ENCODE measurements around the gene GOLGA1.
"Not testable (repeated sequence)": the region's sequence is repeated elsewhere in the genome, so short reads cannot be mapped to it uniquely, and the experiment has no call there.

GOLGA1 gene

GRCh38 chr9:124857533-124858162, 83.2 kb downstream of the GOLGA1 start:
- DNase-seq (ENCODE audit: low read depth), result no peak

DNA sequence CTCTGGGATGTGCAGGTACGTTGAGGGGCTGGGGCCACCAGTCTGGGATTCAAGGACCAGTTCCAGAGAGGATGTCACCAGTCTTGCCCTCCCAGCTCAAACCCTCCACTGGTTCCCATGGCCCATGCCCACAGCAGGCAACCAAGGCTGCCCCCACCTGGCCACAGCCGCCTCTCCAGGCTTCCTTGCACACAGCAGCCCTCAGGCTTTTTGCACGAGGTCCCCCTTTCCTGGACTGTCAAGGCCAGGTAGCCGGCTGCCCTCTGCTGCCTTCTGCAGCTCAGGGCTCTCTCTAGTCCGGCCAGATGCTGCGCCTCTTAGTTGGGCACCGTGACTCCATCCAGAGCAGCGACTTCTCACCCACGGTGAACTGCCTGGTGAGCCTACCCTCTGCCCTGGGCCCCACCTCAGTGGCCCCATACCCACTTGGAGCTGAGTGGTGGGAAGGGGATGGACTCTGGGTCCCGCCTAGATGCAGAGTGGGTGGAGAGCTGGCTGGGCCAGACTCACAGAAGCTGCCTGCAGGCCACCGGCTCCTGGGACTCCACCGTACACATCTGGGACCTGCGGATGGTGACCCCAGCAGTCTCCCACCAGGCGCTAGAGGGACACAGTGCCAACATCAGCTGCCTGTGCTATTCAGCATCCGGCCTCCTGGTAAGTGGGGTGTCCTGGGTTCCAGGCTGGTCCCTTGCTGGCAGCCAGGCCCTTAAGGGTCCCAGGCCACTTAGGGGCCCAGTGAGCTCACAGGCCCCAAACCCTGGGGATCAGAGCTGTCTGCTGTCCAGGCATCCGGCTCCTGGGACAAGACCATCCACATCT, 84.7 kb downstream of the GOLGA1 start:
- DNase-seq (ENCODE audit: low read depth), result no peak

DNA sequence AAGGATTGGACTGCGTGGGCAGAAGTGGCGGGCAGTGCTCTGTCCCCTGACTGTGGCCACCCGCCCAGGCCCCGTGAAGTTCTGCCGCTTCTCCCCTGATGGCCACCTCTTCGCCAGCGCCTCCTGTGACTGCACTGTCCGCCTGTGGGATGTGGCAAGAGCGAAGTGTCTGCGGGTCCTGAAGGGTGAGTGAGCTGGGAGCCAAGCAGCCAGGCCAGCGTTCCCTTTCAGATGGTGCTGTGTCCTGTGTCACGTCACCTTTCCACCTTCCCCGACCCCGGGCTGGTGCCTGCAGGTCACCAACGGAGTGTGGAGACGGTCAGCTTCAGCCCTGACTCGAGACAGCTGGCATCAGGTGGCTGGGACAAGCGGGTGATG, 85.3 kb downstream of the GOLGA1 start:
- no peak for DNase-seq (ENCODE audit: low read depth)

- DNase-seq (ENCODE audit: low read depth), result no peak
Measured at GRCh38 chr9:124854822-124855221, 86.1 kb downstream of the GOLGA1 start.

DNA sequence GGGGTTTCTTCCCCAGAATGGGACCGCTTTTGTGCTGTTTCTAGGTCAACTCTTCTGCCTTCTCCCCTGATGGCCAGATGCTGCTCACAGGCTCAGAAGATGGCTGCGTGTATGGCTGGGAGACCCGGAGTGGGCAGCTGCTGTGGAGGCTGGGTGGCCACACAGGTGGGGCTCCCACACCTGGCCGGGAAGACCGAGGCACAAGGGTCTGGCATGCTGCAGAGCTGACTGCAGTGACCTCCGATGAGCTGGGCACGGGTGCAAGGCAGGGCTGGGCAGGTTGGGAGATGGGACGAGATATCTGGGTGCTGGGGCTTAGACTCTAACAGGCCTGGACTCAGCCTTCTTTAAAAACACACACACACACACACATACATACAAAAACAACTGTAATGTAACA, 86.7 kb downstream of the GOLGA1 start:
- DNase-seq (ENCODE audit: low read depth), result no peak

GRCh38 chr9:124853605-124854143, 87.2 kb downstream of the GOLGA1 start:
- no peak for DNase-seq (ENCODE audit: low read depth)

- peak; percentile 38 for DNase-seq (ENCODE audit: low read depth)
Measured at GRCh38 chr9:124852829-124853531, 87.9 kb downstream of the GOLGA1 start, which contains the start of gene WDR38. TSS of gene WDR38 (plus strand) at chr9:124853460. CDS start at chr9:124853532, 72 bp downstream.

GRCh38 chr9:124852121-124852828, 88.6 kb downstream of the GOLGA1 start:
- no peak for DNase-seq (ENCODE audit: low read depth)

GRCh38 chr9:124849801-124850200, 91.1 kb downstream of the GOLGA1 start:
- DNase-seq (ENCODE audit: low read depth), result peak; percentile 63

GRCh38 chr9:124846969-124847368, 93.9 kb downstream of the GOLGA1 start:
- DNase-seq (ENCODE audit: low read depth), result no peak

GRCh38 chr9:124846467-124846866, 94.4 kb downstream of the GOLGA1 start:
- not testable (repeated sequence) for DNase-seq (ENCODE audit: low read depth)

DNA sequence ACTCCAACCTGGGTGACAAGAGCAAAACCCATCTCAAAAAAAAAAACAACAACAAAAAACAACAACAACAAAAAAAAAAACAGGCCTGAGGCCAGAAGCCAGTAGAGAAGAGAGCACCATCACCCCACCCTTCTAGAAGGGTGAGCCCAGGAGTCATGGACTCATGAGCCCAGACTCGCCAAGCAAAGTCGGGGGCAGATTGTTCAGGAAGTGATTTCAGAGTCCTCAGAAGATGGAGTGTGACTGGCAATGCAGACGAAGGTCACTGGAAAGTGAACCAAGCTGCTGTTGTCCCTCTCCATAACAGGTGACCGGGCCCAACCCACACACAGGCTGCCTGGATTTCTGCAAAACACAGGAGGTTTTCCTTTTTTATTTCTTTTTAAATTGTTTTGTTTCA, 96.6 kb downstream of the GOLGA1 start:
- DNase-seq (ENCODE audit: low read depth), result no peak

DNA sequence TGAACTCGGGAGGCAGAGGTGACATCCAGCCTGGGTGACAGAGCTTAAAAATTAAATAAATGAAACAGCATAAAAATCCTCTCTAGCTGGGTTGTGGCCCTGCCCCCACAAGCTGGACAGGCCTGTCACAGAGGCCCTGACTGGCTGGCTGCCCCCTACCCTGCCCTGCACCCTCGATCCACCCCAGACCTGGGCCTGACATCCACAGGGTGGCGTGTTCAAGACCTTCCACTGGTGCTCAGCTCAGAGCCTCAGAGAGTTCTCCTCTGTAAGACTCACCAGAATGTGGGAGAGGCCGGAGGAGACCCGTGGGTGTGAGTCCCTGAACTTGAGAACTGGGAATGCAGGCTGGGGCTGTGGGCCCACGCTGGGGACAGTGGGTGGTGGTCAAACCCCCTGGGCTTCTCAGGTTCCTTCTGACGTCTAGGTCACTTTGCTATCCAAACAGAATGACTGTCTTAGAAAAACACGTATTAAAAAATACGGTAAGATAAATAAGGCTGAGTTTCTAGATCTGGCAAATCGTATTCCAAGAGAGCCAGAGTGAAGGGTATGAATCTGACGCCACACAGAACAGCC, 97.3 kb downstream of the GOLGA1 start:
- DNase-seq (ENCODE audit: low read depth), result no peak

DNA sequence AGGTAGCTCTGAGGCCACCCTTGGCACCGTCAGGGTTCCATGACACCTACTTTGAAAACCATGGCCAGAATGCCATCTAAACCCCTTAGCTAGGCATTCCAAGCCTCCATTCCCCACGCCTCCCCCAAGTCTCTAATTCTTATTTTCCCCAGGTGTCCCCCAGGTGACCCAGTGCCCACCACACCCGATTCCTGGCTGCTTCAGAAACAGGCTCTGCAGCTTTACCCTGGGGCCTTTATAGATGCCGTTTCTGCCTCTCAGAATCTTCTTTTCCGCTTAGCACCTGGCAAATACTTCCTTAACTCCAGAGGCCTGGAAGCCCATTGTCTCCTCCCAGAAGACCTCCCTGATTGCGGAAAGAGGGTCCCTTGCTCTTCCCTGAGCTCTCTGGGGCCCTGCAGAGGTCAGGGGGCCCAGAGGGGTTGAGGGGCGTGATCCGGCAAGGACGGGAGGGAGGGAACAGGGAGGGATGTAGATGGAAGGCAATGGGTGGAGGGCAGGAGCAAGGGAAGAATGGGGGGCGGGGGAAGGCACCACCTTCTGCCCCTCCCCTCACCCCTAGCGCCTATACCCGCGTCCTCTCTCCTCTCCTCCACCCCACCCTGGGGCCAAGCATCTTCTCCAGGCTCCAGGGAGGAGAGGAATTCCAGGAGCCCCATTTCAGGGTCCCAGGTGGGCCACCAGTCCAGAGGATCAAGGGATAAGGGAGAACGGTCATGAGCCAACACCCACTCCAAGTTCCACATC, 99.6 kb downstream of the GOLGA1 start:
- no peak for DNase-seq (ENCODE audit: low read depth)

DNA sequence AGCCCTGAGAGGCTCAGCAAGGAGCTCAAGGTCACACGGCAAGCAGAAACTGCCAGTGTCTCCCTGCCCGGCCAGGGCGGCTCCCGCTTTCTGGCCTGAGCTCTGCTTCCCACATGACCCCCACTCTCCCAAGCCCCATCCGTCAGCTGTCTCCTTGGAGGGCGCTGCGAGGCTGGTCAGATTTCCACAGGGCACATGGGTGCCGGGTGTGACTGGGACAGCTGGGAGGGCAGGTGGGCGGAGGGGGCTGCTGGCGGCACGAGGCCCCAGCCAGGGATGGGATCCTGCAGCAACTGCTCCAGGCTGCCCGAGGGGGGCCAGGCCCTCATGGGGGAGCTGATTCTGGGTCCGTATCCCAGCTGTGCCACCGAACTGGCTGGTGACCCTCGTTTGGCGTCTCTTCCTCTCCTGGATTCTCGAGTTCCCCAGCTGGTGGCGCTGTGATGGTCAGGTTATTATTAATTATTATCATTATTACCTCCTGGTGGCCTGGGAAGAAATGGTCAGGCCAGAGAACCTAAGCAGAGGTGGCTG, 100.5 kb downstream of the GOLGA1 start:
- no peak for DNase-seq (ENCODE audit: low read depth)

DNA sequence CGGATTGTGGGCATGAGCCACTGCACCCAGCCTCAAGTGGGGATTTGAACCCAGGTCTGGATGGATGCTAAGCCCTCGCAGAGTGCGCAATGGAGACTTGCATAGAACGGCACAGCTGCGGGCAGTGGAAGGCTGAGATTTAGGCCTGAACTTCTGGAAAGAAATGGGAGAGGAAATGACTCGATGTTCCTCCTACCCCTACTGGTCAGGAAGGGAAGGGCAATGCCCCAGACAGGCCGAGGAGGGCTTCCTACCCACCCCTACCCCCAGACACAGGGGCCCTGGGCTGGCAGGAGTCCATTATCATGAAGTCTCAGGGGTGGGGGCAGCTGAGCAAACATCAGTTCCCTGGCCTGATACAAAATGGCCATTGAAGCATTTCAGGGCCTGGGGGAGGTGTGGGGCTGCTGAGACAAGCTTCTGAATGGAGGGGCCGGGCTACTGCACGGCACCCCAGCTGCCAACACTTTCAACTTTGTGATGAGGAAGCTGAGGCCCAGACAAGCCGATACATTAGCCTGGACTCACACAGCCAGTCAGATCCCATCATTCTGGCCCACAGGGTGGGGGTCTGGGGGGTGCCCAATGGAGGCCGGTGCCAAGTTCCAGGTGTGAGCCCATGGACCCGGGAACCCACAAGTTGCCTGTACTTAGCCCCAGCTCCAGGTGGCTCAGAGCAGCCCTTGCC, 101.1 kb downstream of the GOLGA1 start:
- no peak for DNase-seq (ENCODE audit: low read depth)

- not testable (repeated sequence) for DNase-seq (ENCODE audit: low read depth)
Measured at GRCh38 chr9:124838567-124839275, 102.2 kb downstream of the GOLGA1 start.

GRCh38 chr9:124838132-124838531, 102.8 kb downstream of the GOLGA1 start:
- not testable (repeated sequence) for DNase-seq (ENCODE audit: low read depth)

DNA sequence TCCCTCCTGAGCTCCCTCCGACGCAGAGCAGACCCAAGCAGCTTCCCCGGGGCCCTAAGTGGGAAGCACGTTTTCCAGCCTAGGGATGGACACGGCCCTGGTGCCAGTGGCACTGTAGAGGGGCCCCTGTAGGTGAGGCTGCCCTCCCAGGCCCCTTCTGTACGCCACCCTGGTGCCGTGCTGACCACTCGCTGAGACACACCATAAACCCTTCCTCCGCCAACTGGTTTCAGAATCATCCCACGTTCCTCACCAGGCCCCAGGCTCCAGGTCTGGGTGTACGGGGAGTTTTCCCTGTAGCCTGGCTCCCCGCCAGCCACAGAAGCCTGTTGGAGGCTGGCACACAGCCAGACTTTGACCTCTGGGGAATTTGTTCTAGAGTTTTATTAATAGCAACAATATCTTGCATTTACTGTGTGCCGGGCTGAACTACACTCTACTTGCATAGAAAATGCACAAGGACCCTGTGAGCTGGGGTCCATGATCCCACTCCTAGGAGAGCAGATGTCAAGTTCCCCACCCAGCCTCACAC, 105.8 kb downstream of the GOLGA1 start:
- peak; percentile 82 for DNase-seq (ENCODE audit: low read depth)
